HEK293 (cell line): Measurements from ENCODE around the gene PTPRN2.

Source experiments
- CTCF ChIP-seq: fragments of 450-650 bp; formaldehyde crosslinking; IDR thresholded peaks from 2 replicates; pipeline ENCODE4 v1.5.1; 2016; ENCODE audit warnings: missing biosample characterization, missing genetic modification characterization
- MYNN ChIP-seq: fragments of 450-650 bp; formaldehyde crosslinking; IDR thresholded peaks from 2 replicates; pipeline ENCODE4 v1.5.1; 2016; ENCODE audit warnings: missing biosample characterization, missing genetic modification characterization, borderline replicate concordance
- REST ChIP-seq: fragments of 450-650 bp; formaldehyde crosslinking; IDR thresholded peaks from 2 replicates; pipeline ENCODE4 v1.5.1; 2016; ENCODE audit warnings: missing biosample characterization, missing genetic modification characterization
- ZNF394 ChIP-seq: fragments of 450-650 bp; formaldehyde crosslinking; IDR thresholded peaks from 2 replicates; pipeline ENCODE4 v1.5.1; 2016; ENCODE audit warnings: missing biosample characterization, missing genetic modification characterization, mild to moderate bottlenecking, moderate library complexity, borderline replicate concordance
- ZNF624 ChIP-seq: fragments of 450-650 bp; formaldehyde crosslinking; IDR thresholded peaks from 2 replicates; pipeline ENCODE4 v1.5.1; 2017; ENCODE audit warnings: missing biosample characterization, missing genetic modification characterization

- no peak for TF ChIP-seq CTCF (tag by site-specific recombination)
- no peak for TF ChIP-seq MYNN (tag by site-specific recombination)
- TF ChIP-seq REST (tag by site-specific recombination): no peak
- no peak for TF ChIP-seq ZNF624 (tag by site-specific recombination)
- no peak for TF ChIP-seq ZNF394 (tag by site-specific recombination)
Measured at GRCh38 chr7:157674715-157675426, 912.8 kb downstream of the PTPRN2 start.
